Activated CD4-positive, CD25-positive, alpha-beta regulatory T cell treated with anti-CD3 and anti-CD28 coated beads, Interleukin-2, amount 50 U/mL, for 16 hours (primary cell): Measurements from ENCODE around the gene CENPF.
"Not testable (repeated sequence)": the region's sequence is repeated elsewhere in the genome, so short reads cannot be mapped to it uniquely, and the experiment has no call there.

Experiments
- DNase-seq: peaks from one replicate; pipeline ENCODE4 v3.0.0-alpha.2; 2020; ENCODE audit warnings: low read depth, low spot score

Gene CENPF

GRCh38 chr1:214584805-214585766 lies 17.9 kb upstream of the CENPF start:
- no peak for DNase-seq

GRCh38 chr1:214586621-214587020 lies 16.4 kb upstream of the CENPF start:
- no peak for DNase-seq

- no peak for DNase-seq
Observed at GRCh38 chr1:214587165-214587564, 15.8 kb upstream of the CENPF start.

- no peak for DNase-seq
Observed at GRCh38 chr1:214588963-214589597, 13.9 kb upstream of the CENPF start.

- no peak for DNase-seq
Observed at GRCh38 chr1:214590696-214591095, 12.3 kb upstream of the CENPF start.

- DNase-seq: not testable (repeated sequence)
Observed at GRCh38 chr1:214591918-214592317, 11.1 kb upstream of the CENPF start.

- DNase-seq: no peak
Observed at GRCh38 chr1:214593158-214593557, 9.8 kb upstream of the CENPF start.

GRCh38 chr1:214603819-214604252 lies 841 bp downstream of the CENPF start:
- no peak for DNase-seq

GRCh38 chr1:214604523-214604922 lies 1.5 kb downstream of the CENPF start:
- DNase-seq: no peak

GRCh38 chr1:214605484-214605883 lies 2.5 kb downstream of the CENPF start:
- not testable (repeated sequence) for DNase-seq

GRCh38 chr1:214605933-214606925 lies 3.2 kb downstream of the CENPF start:
- not testable (repeated sequence) for DNase-seq

GRCh38 chr1:214607492-214608215 lies 4.7 kb downstream of the CENPF start:
- not testable (repeated sequence) for DNase-seq

GRCh38 chr1:214608216-214608783 lies 5.3 kb downstream of the CENPF start:
- not testable (repeated sequence) for DNase-seq

- not testable (repeated sequence) for DNase-seq
Observed at GRCh38 chr1:214608817-214609216, 5.8 kb downstream of the CENPF start.

GRCh38 chr1:214609692-214610091 lies 6.7 kb downstream of the CENPF start:
- DNase-seq: no peak

- not testable (repeated sequence) for DNase-seq
Observed at GRCh38 chr1:214610136-214610535, 7.1 kb downstream of the CENPF start.

GRCh38 chr1:214615109-214615508 lies 12.1 kb downstream of the CENPF start:
- DNase-seq: no peak

GRCh38 chr1:214615871-214616270 lies 12.9 kb downstream of the CENPF start:
- no peak for DNase-seq

GRCh38 chr1:214617246-214617645 lies 14.3 kb downstream of the CENPF start:
- no peak for DNase-seq

- no peak for DNase-seq
Observed at GRCh38 chr1:214617843-214618242, 14.8 kb downstream of the CENPF start.
